ENCODE data around the gene SLC22A3. TPM values are rescaled to one million over a fixed set of nuclear protein-coding genes. Genes with fewer than 3 reads are reported as not detected.

Gene SLC22A3
- polyA plus RNA-seq, 1 donor from 2014 or later, result not detected

- no peaks in the 10 kb centered on the region for H3K4me1 Mint-ChIP-seq
- peaks cover 5% of the 10 kb centered on the region for H3K27me3 Mint-ChIP-seq
- H3K27ac Mint-ChIP-seq, result no peak overlapping the region
- H3K4me3 Mint-ChIP-seq, result no peak overlapping the region
- H3K36me3 Mint-ChIP-seq, result no peaks in the 10 kb centered on the region
- H3K9me3 Mint-ChIP-seq, result peaks cover 0 to 3% (median 0%) of the 10 kb centered on the region in 3 donors
Measured at GRCh38 chr6:160328447-160328846, 19.7 kb upstream of the SLC22A3 start.

DNA sequence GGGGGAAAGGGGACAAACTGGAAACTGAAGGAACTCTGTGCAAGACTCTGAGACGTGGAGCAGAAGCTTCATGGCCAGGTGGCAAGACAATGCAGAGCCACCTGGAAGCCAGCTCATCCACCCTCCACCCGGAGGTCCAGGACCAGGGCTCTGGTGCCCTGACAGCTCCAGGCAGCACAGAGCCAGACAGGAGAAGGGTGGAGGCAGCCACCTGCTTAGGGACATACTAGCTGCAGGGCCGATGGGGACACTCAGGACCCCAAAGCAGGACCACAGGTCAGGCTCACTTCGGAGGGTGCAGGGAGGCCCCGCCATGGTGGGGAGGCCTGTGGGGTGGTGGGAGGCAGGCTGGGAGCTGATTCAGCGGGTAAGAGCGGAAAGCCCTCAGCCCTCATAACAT lies 19.0 kb upstream of the SLC22A3 start:
- H3K27me3 Mint-ChIP-seq, result peaks cover 5% of the 10 kb centered on the region
- H3K36me3 Mint-ChIP-seq, result no peaks in the 10 kb centered on the region
- H3K4me3 Mint-ChIP-seq, result no peak overlapping the region
- peak overlapping the region in 1 of 3 donors; percentile 40 for H3K27ac Mint-ChIP-seq
- no peaks in the 10 kb centered on the region for H3K4me1 Mint-ChIP-seq
- H3K9me3 Mint-ChIP-seq, result peaks cover 0 to 3% (median 0%) of the 10 kb centered on the region in 3 donors

DNA sequence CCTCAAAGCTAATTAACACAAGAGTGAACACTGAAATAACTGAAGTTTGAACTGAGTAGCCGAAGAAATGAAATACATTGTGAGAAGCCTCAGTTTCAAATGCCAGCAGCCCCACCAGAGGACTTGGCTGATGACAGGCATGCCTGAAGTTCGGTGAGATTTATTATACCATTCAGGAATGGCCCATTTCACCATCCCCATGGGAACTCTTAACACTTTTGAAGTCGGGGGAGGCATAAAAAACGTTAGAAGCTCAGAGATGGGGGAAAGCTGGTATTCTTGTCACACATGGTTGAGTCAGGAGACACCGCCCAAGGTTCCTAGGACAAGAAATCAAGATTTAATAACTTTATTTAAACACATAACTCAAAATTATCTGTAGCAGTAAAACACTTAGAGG lies 17.6 kb upstream of the SLC22A3 start:
- H3K4me3 Mint-ChIP-seq, result no peak overlapping the region
- H3K4me1 Mint-ChIP-seq, result no peaks in the 10 kb centered on the region
- H3K36me3 Mint-ChIP-seq, result no peaks in the 10 kb centered on the region
- peaks cover 2% of the 10 kb centered on the region for H3K27me3 Mint-ChIP-seq
- H3K27ac Mint-ChIP-seq, result no peak overlapping the region
- H3K9me3 Mint-ChIP-seq, result peaks cover 0 to 3% (median 0%) of the 10 kb centered on the region in 3 donors

DNA sequence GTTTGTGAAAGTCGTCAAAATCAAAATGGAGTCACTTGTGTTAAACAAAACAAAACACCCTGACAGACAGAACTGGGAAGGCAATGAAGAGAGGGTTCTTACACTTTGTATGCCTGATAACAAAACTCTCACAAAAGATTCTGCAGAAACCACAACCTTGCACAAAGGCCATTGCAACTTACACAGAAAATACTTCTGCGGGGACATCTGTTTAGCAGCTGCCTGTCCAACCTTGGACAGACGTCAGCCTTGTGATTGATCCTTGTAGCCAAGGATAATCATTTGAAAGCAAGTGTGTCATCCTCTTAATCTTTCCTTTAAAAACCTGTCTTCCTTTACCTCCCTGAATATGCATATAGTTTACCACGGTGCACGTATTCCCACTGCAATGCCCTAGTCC lies 17.0 kb upstream of the SLC22A3 start:
- no peak overlapping the region for H3K4me3 Mint-ChIP-seq
- no peaks in the 10 kb centered on the region for H3K4me1 Mint-ChIP-seq
- no peaks in the 10 kb centered on the region for H3K36me3 Mint-ChIP-seq
- peaks cover 0 to 3% (median 0%) of the 10 kb centered on the region in 3 donors for H3K9me3 Mint-ChIP-seq
- peaks cover 1% of the 10 kb centered on the region for H3K27me3 Mint-ChIP-seq
- no peak overlapping the region for H3K27ac Mint-ChIP-seq

- Mint-ChIP-seq H3K27me3 (peaks cover 3% of the 10 kb centered on the region), H3K27ac (no peak overlapping the region), H3K9me3 (peaks cover 0 to 3% (median 0%) of the 10 kb centered on the region in 3 donors), H3K4me1 (no peaks in the 10 kb centered on the region), H3K36me3 (no peaks in the 10 kb centered on the region), H3K4me3 (no peak overlapping the region)
Measured at GRCh38 chr6:160331753-160332152, 16.4 kb upstream of the SLC22A3 start.

DNA sequence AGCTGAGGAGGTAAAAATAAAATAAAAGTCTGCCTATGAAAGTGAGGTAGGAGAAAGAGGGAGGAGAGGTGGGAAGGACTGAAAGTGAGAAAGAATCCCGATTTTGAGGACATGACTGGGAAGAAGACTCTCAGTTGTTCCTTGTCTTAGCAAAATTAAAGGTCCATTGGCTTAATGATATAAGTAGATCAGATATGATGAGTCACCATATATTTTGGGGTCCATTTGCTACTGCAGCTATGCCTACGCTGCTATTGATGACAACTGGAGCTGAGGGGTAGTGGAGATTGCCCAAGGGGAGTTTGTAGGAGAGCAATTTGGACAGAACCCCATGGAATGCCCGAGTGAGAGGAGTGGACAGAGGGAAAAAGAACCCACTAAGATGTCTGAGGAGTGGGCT lies 15.1 kb upstream of the SLC22A3 start:
- no peaks in the 10 kb centered on the region for H3K36me3 Mint-ChIP-seq
- peaks cover 0 to 3% (median 2%) of the 10 kb centered on the region in 3 donors for H3K9me3 Mint-ChIP-seq
- no peak overlapping the region for H3K4me3 Mint-ChIP-seq
- H3K27me3 Mint-ChIP-seq, result peaks cover 4% of the 10 kb centered on the region
- no peaks in the 10 kb centered on the region for H3K4me1 Mint-ChIP-seq
- H3K27ac Mint-ChIP-seq, result no peak overlapping the region

DNA sequence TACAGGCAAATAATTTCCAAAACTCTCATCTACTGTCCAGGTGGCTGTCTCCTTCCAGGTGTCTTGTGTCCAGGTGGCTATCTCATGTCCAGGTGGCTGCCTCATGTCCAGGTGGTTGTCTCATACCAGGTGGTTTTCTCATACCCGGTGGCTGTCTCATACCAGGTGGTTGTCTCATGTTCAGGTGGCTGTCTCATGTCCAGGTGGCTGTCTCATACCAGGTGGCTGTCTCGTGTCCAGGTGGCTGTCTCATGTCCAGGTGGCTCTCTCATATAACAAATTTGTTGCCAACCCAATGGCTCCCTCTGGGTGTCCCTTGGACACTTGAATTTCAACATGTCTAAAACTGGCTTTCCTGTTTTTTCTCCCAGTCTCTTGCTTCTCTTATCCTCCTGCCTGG lies 14.3 kb upstream of the SLC22A3 start:
- H3K4me3 Mint-ChIP-seq, result no peak overlapping the region
- peaks cover 4% of the 10 kb centered on the region for H3K27me3 Mint-ChIP-seq
- H3K9me3 Mint-ChIP-seq, result peaks cover 0 to 3% (median 2%) of the 10 kb centered on the region in 3 donors
- H3K27ac Mint-ChIP-seq, result no peak overlapping the region
- no peaks in the 10 kb centered on the region for H3K36me3 Mint-ChIP-seq
- no peaks in the 10 kb centered on the region for H3K4me1 Mint-ChIP-seq

- no peaks in the 10 kb centered on the region for H3K36me3 Mint-ChIP-seq
- no peak overlapping the region for H3K4me3 Mint-ChIP-seq
- no peaks in the 10 kb centered on the region for H3K4me1 Mint-ChIP-seq
- peaks cover 0 to 3% (median 2%) of the 10 kb centered on the region in 3 donors for H3K9me3 Mint-ChIP-seq
- H3K27ac Mint-ChIP-seq, result no peak overlapping the region
- peaks cover 8% of the 10 kb centered on the region for H3K27me3 Mint-ChIP-seq
Measured at GRCh38 chr6:160336200-160336599, 12.0 kb upstream of the SLC22A3 start.

DNA sequence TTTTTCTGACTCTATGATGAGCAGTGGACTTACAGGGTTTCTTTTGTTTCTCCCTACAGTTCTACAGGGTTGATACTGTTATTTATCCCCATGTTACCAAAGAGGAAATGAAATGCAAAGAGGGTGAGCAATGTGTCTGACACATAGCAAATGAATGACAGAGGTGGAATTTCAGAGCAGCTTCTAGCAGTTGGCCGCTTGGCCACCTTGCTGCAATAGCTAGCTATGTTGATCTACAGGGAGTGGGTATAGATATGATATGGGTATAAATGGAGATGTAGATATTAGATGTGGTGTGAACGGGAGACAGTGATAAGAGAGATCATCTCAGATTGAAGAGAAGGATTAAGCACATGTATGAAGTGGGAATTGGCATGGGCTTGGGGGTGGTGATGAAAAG lies 10.9 kb upstream of the SLC22A3 start:
- Mint-ChIP-seq H3K27ac (no peak overlapping the region), H3K27me3 (peaks cover 7% of the 10 kb centered on the region), H3K4me1 (no peaks in the 10 kb centered on the region), H3K36me3 (no peaks in the 10 kb centered on the region), H3K4me3 (no peak overlapping the region), H3K9me3 (peaks cover 0 to 3% (median 2%) of the 10 kb centered on the region in 3 donors)

DNA sequence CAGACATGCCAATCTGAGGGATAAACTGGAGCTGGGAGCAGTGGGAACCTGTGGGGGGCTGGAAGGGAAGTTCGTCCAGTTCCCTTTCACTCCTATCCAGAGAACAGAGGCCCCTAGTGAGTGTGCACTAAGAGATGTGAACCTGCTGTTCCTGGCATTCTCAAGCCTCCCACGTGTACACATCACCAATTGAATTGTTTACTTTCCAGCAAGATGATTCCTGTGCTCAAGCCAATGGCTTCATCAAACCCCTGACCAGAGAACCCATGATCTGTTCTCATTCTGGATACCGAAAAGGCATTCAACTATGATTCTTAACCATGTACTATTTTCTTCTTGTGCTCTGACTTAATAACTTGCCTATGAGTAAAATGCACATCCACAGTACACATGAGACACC lies 10.2 kb upstream of the SLC22A3 start:
- peaks cover 0 to 2% (median 0%) of the 10 kb centered on the region in 3 donors for H3K9me3 Mint-ChIP-seq
- peaks cover 7% of the 10 kb centered on the region for H3K27me3 Mint-ChIP-seq
- peaks cover 0 to under 1% (median 0%) of the 10 kb centered on the region in 3 donors for H3K4me1 Mint-ChIP-seq
- no peak overlapping the region for H3K27ac Mint-ChIP-seq
- no peak overlapping the region for H3K4me3 Mint-ChIP-seq
- H3K36me3 Mint-ChIP-seq, result no peaks in the 10 kb centered on the region

- Mint-ChIP-seq H3K36me3 (no peaks in the 10 kb centered on the region), H3K27ac (no peak overlapping the region), H3K27me3 (peaks cover 21% of the 10 kb centered on the region), H3K9me3 (no peaks in the 10 kb centered on the region), H3K4me1 (peaks cover 0 to 2% (median 0%) of the 10 kb centered on the region in 3 donors), H3K4me3 (no peak overlapping the region)
Measured at GRCh38 chr6:160343144-160343543, 5.0 kb upstream of the SLC22A3 start.

DNA sequence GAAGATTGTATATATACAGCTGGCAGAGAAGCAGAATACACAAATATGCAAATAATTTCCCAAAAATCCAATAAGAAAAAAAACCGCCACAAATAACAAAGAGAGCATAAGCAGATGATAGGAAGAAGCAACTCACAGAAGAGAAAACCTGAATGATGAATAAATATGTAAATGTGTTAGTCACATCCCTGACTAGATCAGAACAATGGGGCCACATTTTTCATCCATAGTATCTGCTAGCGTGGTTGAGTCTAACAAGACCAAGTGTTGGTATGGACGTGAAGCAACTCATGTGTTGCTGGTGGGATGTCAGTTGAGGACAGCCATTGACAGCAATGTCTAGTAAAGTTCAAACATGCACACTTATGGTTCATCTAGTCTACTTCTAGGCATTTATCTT lies 3.9 kb upstream of the SLC22A3 start:
- Mint-ChIP-seq H3K27ac (no peak overlapping the region), H3K27me3 (peaks cover 26% of the 10 kb centered on the region), H3K4me1 (peaks cover 0 to 4% (median 0%) of the 10 kb centered on the region in 3 donors), H3K9me3 (no peaks in the 10 kb centered on the region), H3K4me3 (no peak overlapping the region), H3K36me3 (no peaks in the 10 kb centered on the region)

DNA sequence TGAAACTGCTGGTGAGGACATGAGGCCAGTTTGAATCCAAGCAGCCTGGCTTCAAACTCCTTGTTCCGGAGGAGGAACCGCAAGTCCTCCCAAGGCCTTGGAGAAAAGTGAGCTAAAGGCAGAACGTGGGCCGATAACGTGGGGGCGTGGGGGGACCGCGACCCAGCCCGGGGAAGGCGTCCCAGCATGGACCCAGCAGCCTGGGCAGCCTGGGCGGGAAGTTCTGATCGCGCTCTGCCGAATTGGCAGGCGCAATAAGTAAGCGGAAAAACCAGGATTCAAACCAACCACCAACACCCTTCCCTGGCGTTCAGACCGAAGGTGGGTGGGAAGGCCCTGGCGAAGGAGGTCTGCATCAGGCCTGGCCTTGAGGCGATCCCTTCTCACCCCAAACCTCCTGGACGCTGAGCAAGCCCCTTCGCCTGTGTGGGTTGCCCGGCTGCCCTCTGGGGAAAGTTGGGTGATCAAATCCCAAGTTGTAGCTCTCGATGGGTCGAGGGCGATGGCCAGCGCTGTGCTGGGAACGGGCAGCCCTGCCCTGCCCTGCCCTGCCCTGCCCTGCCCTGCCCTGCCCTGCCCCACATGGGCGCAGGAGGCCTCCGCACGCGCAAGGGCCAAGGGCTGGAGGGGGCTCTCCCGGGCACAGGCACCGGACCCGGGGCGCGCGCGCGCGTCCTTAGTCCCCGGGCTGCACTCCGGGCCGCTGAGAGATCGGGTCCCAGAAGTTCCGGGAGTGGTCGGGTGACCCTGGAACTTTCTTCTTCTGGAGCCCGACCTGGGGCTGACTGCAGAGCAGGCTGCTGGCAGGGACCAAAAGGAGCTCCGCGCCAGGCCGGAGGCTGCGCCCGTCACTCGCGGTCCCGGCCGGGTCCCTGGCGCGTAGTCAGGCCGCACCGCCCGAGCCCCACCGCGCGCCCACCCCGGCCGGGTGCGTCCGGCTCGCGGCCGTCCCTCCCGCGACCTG lies 637 bp upstream of the SLC22A3 start:
- peaks cover 0 to 7% (median 0%) of the 10 kb centered on the region in 3 donors for H3K4me1 Mint-ChIP-seq
- H3K27ac Mint-ChIP-seq, result no peak overlapping the region
- H3K27me3 Mint-ChIP-seq, result peaks cover 23% of the 10 kb centered on the region
- no peaks in the 10 kb centered on the region for H3K36me3 Mint-ChIP-seq
- no peak overlapping the region for H3K4me3 Mint-ChIP-seq
- no peaks in the 10 kb centered on the region for H3K9me3 Mint-ChIP-seq

GRCh38 chr6:160349020-160349441 lies 853 bp downstream of the SLC22A3 start:
- Mint-ChIP-seq H3K9me3 (no peaks in the 10 kb centered on the region), H3K36me3 (no peaks in the 10 kb centered on the region), H3K27me3 (peaks cover 21% of the 10 kb centered on the region), H3K4me3 (no peak overlapping the region), H3K4me1 (peaks cover 0 to 5% (median 0%) of the 10 kb centered on the region in 3 donors), H3K27ac (no peak overlapping the region)

DNA sequence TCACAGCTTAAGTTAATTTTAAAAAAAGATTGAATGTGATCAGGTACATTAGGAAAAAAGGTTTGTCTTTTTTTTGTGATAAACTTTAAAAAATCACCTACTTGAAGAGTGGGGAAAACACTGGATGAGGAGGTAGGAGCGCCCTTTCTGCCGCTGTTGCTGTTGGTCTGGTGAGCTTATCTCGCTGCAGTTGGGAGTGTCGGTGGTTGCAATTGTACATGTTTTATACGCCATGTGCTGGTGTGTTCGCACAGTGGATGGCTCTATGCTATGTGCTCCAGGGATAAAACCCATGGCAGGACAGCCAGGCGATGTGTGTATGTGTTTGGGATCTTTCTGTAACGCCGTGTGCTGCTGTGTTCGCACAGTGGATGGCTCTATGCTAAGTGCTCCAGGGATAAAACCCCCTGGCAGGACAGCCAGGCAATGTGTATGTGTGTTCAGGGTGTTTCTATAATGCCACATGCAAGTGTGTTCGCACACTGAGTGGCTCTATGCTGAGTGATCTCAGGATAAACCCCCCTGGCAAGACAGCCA lies 1.7 kb downstream of the SLC22A3 start:
- Mint-ChIP-seq H3K36me3 (no peaks in the 10 kb centered on the region), H3K27me3 (peaks cover 21% of the 10 kb centered on the region), H3K4me3 (peak overlapping the region in 1 of 4 donors; percentile 30), H3K4me1 (peaks cover 0 to 5% (median 0%) of the 10 kb centered on the region in 3 donors), H3K9me3 (no peaks in the 10 kb centered on the region), H3K27ac (no peak overlapping the region)

Data from IgD-negative memory B cell (primary cell).